ENCODE results near the gene FGFRL1. TPM values are rescaled to one million over a fixed set of nuclear protein-coding genes. Genes with fewer than 3 reads are reported as not detected.

FGFRL1 gene
- total RNA-seq, 3 donors from 2014 or later = 19.8 to 40.0 (median 22.9) TPM

- Histone ChIP-seq H3K9me3 (no peaks in the 10 kb centered on the region), H3K4me3 (no peak overlapping the region), H3K27ac (no peak overlapping the region), H3K27me3 (peaks cover 11 to 41% of the 10 kb centered on the region in 2 donors), H3K4me1 (peaks cover 17 to 23% of the 10 kb centered on the region in 2 donors), H3K36me3 (no peaks in the 10 kb centered on the region)
- TF ChIP-seq CTCF (IDR thresholded peaks at IDR 0.05) (no peak), POLR2A (IDR thresholded peaks at IDR 0.05) (no peak)
- DNase-seq (ENCODE audit: low spot score in 2 of 2) = no peak
- intact Hi-C loops (cut with DNase I; ENCODE audit: low total_unique reads) = no loop called here
These were observed 4.6 kb upstream of the FGFRL1 start for GRCh38 chr4:1006856-1007255.

GRCh38 chr4:1008840-1009541, 2.4 kb upstream of the FGFRL1 start:
- Histone ChIP-seq H3K4me3 (peak overlapping the region; percentile 49 to 81 (median 66)), H3K27me3 (peaks cover 0 to 20% of the 10 kb centered on the region in 2 donors), H3K9me3 (no peaks in the 10 kb centered on the region), H3K4me1 (peaks cover 9 to 16% of the 10 kb centered on the region in 2 donors), H3K36me3 (no peaks in the 10 kb centered on the region), H3K27ac (peak overlapping the region; percentile 38 to 54)
- TF ChIP-seq CTCF (IDR thresholded peaks at IDR 0.05) = no peak
- TF ChIP-seq POLR2AphosphoS5 (IDR thresholded peaks at IDR 0.05) = no peak
- no peak for TF ChIP-seq POLR2A (IDR thresholded peaks at IDR 0.05)
- intact Hi-C loops (cut with DNase I; ENCODE audit: low total_unique reads) = no loop called here
- DNase-seq (ENCODE audit: low spot score in 2 of 2) = peak in 1 of 2 donors; percentile 41

GRCh38 chr4:1009542-1010394, 1.7 kb upstream of the FGFRL1 start:
- Histone ChIP-seq H3K36me3 (no peaks in the 10 kb centered on the region), H3K4me3 (peak overlapping the region; percentile 49 to 81 (median 66)), H3K27ac (peak overlapping the region; percentile 75 to 85), H3K27me3 (peaks cover 0 to 12% of the 10 kb centered on the region in 2 donors), H3K4me1 (peaks cover 9 to 16% of the 10 kb centered on the region in 2 donors), H3K9me3 (no peaks in the 10 kb centered on the region)
- DNase-seq (ENCODE audit: low spot score in 2 of 2) = peak; percentile 64 to 74
- TF ChIP-seq POLR2AphosphoS5 (IDR thresholded peaks at IDR 0.05) (peak in 1 of 3 donors; percentile 30), CTCF (IDR thresholded peaks at IDR 0.05) (peak in 1 of 3 donors; percentile 28), POLR2A (IDR thresholded peaks at IDR 0.05) (no peak)
- intact Hi-C loops (cut with DNase I; ENCODE audit: low total_unique reads) = no loop called here

- intact Hi-C loops (cut with DNase I; ENCODE audit: low total_unique reads) = no loop called here
These were observed 918 bp upstream of the FGFRL1 start for GRCh38 chr4:1010395-1011021.

More at GRCh38 chr4:1010395-1011021, 918 bp upstream of the FGFRL1 start:
- H3K27ac ChIP-seq = peak overlapping the region; percentile 75 to 85
- TF ChIP-seq POLR2A (IDR thresholded peaks at IDR 0.05) (no peak), POLR2AphosphoS5 (IDR thresholded peaks at IDR 0.05) (peak in 2 of 3 donors; percentile 16 to 54), CTCF (IDR thresholded peaks at IDR 0.05) (no peak)
- peak overlapping the region; percentile 47 to 81 (median 66) for H3K4me3 ChIP-seq
- no peaks in the 10 kb centered on the region for H3K36me3 ChIP-seq
- H3K27me3 ChIP-seq = peaks cover 0 to 4% of the 10 kb centered on the region in 2 donors
- H3K4me1 ChIP-seq = peaks cover 9 to 16% of the 10 kb centered on the region in 2 donors
- no peaks in the 10 kb centered on the region for H3K9me3 ChIP-seq
- DNase-seq (ENCODE audit: low spot score in 2 of 2) = peak in 1 of 2 donors; percentile 73

Measured in breast epithelium (tissue), 4 donors.